Activated CD4-positive, CD25-positive, alpha-beta regulatory T cell treated with anti-CD3 and anti-CD28 coated beads, Interleukin-2, amount 50 U/mL, for 16 hours (primary cell): ENCODE data around the gene ITSN1.
"Not testable (repeated sequence)": the region's sequence is repeated elsewhere in the genome, so short reads cannot be mapped to it uniquely, and the experiment has no call there.

Source experiments
- DNase-seq: peaks from one replicate; pipeline ENCODE4 v3.0.0-alpha.2; 2020; ENCODE audit warnings: low read depth, low spot score

The ITSN1 gene

GRCh38 chr21:33729139-33729538 is 86.8 kb downstream of the ITSN1 start:
- not testable (repeated sequence) for DNase-seq

DNA sequence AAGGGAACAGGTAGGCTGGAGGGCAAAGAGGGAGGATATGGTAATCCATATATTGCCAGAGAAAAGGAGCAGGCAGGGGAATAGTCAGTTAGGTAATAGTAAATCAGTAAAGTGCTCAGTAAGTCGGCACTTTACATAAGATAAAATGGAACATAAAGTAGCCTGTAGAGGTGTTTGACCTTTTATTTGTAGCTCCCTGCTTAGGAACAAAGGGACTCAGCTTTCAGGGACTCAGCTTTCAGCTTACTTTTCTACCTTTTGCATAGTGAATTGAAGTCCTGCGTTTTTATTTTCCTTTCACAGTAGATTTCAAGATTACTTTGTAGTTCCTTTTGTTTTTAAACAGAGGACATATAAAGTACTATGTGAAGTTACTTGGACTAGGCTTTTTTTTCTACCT is 87.3 kb downstream of the ITSN1 start:
- DNase-seq = no peak

- no peak for DNase-seq
These were observed 89.1 kb downstream of the ITSN1 start for GRCh38 chr21:33731447-33731846.

- DNase-seq = no peak
These were observed 89.7 kb downstream of the ITSN1 start for GRCh38 chr21:33732038-33732437.

DNA sequence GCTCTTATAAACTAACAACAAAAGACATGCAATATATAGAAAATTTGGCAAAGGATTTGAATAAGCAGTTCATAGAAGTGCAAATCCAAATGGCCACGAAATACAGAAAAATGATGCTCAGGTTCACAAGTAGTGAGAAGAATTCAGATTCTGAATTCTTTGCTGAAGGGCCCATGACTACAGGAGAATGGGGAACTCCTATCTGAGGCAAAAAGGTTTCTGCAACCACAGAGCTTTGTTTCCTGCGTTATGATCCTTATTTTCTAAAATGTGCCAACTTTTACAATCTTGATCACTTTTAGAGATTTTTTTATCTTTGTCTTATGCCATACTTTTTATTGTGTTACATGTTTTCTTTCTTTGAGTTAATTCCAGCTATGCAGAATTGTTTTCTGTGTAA is 91.3 kb downstream of the ITSN1 start:
- no peak for DNase-seq

DNA sequence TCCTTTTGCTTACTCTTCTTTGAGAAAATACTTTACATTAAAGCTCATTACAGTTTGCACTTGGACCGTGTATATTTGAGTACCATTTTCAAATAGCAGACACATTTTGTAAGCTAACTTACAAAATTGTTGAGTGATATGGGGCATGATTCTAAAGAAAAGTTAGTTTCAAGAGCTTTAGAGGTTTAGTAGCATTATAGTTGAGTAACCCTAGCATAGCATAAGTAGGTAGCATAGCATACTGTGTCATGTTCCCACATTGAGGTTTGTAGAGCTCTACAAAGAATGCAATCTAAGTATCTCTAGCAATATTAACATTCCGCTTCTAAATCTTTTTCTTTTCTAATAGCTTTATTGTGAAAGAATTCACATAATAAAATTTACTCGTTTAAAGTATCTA is 92.0 kb downstream of the ITSN1 start:
- DNase-seq = no peak

- DNase-seq = no peak
These were observed 92.5 kb downstream of the ITSN1 start for GRCh38 chr21:33734818-33735217.

- no peak for DNase-seq
These were observed 94.3 kb downstream of the ITSN1 start for GRCh38 chr21:33736569-33736968.

- DNase-seq = no peak
These were observed 97.4 kb downstream of the ITSN1 start for GRCh38 chr21:33739701-33740100.

DNA sequence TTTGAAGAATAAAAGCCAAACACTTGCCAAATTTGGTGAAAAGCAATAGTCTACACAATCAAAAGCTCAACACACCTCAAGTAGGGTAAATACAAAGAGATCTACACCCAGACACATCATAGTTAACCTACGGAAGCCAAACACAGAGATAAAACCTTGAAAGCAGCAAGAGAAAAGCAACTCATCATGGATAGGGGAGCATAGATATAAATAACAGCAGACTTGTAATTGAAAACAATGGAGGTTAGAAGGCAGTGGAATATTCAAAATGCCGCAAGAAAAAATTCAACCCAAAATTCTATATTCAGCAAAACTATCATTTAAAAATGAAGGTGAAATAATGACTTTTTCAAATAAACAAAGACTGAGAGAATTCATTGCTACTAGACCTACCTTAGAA is 105.1 kb downstream of the ITSN1 start:
- DNase-seq = no peak

- DNase-seq = no peak
These were observed 106.6 kb downstream of the ITSN1 start for GRCh38 chr21:33748903-33749302.

- no peak for DNase-seq
These were observed 107.7 kb downstream of the ITSN1 start for GRCh38 chr21:33750017-33750416.

GRCh38 chr21:33751120-33751519 is 108.8 kb downstream of the ITSN1 start:
- DNase-seq = no peak

GRCh38 chr21:33751533-33751932 is 109.2 kb downstream of the ITSN1 start:
- no peak for DNase-seq

GRCh38 chr21:33752260-33752659 is 110.0 kb downstream of the ITSN1 start:
- DNase-seq = no peak

- DNase-seq = no peak
These were observed 111.6 kb downstream of the ITSN1 start for GRCh38 chr21:33753886-33754285.

GRCh38 chr21:33754481-33754880 is 112.2 kb downstream of the ITSN1 start:
- DNase-seq = no peak

DNA sequence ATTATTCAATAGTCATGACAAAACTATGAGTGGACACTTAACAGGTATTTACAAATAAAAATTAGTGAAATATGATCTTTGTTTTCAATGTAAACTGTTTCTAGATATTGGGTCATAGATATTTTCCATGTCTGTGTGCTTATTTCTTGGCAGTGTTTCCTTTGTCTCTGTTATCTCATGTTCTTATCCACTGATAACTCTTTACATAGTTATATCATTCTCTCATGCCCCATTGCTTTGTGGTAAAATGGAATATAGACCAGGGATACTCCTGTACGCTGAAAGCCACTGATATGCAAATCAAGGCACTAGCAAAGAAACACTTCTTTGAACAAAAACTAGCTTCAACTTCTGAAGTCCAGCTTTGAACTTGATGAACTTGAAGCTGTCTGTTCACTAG is 113.1 kb downstream of the ITSN1 start:
- DNase-seq = no peak

GRCh38 chr21:33760641-33761440 is 118.5 kb downstream of the ITSN1 start:
- no peak for DNase-seq

DNA sequence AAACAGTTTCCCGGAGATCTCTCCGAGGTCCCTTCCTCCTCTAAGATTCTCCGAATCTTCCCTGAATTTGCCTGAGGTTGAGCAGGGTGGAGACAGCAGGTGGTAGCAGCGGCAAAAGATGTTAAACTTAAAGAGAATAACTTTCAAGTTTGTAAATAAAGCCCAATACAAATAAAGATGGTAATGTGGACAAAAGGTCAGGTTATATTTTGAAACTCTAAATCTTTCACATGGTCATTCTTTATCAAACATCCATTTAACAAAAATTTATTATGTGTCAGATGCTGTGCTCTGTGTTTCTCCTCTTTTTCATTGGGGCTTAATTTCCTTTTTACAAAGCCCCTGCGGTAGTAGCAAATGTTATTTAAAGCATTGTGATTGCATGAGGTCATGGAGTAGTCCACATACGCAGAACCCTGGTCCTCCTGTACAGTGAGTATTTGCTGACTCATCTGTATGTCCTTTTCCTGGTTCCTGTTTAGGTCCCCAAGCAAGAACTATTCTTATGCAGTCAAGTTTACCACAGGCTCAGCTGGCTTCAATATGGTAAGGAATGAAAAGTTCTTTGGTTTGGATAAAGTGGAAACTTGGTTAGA is 119.2 kb downstream of the ITSN1 start:
- DNase-seq = no peak

- no peak for DNase-seq
These were observed 120.7 kb downstream of the ITSN1 start for GRCh38 chr21:33762803-33763581.

DNA sequence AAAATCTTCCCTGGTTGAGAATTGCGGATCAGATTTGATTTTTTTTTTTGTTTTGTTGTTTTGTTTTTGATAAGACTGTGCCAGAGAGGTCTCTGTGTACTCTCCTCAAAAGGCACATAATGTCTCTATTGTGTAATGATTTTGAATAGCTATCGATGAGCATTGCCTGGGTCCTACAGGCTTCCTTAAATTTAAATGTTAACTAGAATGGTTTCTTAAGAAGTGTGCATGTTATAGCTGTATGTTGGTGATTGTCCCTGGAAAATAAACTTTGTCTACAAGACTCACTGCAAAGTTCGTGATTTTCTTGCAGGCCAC is 121.2 kb downstream of the ITSN1 start:
- DNase-seq = no peak

- DNase-seq = no peak
These were observed 124.9 kb downstream of the ITSN1 start for GRCh38 chr21:33767236-33767635.
